HCT116 (cell line): ENCODE results near the gene OR2K2. TPM values are rescaled to one million over a fixed set of nuclear protein-coding genes. Genes with fewer than 3 reads are reported as not detected.

Experiments used
- ATAC-seq: fragments of 200-7000 bp; cut with Tn5 transposase; 2 replicates; pipeline ENCODE4 v1.9.1; 2020; ENCODE audit warnings: mild to moderate bottlenecking, moderate library complexity
- BruUV-seq: library from RNA; stranded (reverse); fragments of 400-500 nt; replicated peaks from 2 replicates; lab custom pipeline; 2021; lab: Mats Ljungman, UMichigan
- CTCF ChIA-PET: fragments of 300-600 bp; sonication (Branson Sonifier 250); formaldehyde crosslinking; loops from one replicate; lab custom pipeline; 2021; ENCODE audit warnings: antibody characterized with exemption; lab: Charles Lee
- POLR2A ChIA-PET: fragments of 300-600, 350-600 bp; sonication (Branson Sonifier 250); formaldehyde crosslinking; loops from one replicate; lab custom pipeline; 2021; ENCODE audit warnings: antibody characterized with exemption; lab: Charles Lee
- RAD21 ChIA-PET, 2 experiments: fragments of 300-600 bp; sonication (Branson Sonifier 250); formaldehyde crosslinking; loops; one replicate each; lab custom pipeline; 2023; ENCODE audit warnings: low total read pairs in 2 of 2; ENCODE audit not compliant: uncharacterized antibody in 2 of 2, unreplicated experiment in 2 of 2, low non-redundant PET in 1 of 2; lab: Charles Lee
- DNase-seq: peaks from one replicate; pipeline ENCODE4 v3.0.0-alpha.2; 2010; ENCODE audit warnings: low read depth, low spot score
- H2AFZ ChIP-seq: fragments of 200-600 bp; shearing (Covaris generic), sonication (generic); 2 replicates; pipeline ENCODE4 v1.6.1; 2017; ENCODE audit warnings: low read depth, mixed run types, mixed read lengths, antibody characterized with exemption, low read length; ENCODE audit not compliant: poor library complexity, severe bottlenecking
- H3K27ac ChIP-seq: 2 replicates; pipeline ENCODE4 v1.5.1; 2012; ENCODE audit warnings: low read depth, low read length
- H3K27me3 ChIP-seq: fragments of 200-600 bp; sonication (generic); 2 replicates; pipeline ENCODE4 v1.6.1; 2016; ENCODE audit warnings: mixed run types, low read length, mixed read lengths; ENCODE audit not compliant: insufficient read depth
- H3K36me3 ChIP-seq, 2 experiments: fragments of 200-500 bp in 1 of 2; fragments of 200-600 bp in 1 of 2; sonication (Bioruptor generic) in 1 of 2; sonication (generic) in 1 of 2; 2 replicates each; pipeline versions ENCODE4 v1.5.1 to v1.6.1; 2014 to 2016; ENCODE audit warnings: low read length in 2 of 2, inconsistent platforms in 1 of 2, mixed read lengths in 1 of 2, mixed run types in 1 of 2; ENCODE audit not compliant: insufficient read depth in 2 of 2, control insufficient read depth in 1 of 2
- H3K4me1 ChIP-seq, 2 experiments: fragments of 200-600 bp in 1 of 2; sonication (generic) in 1 of 2; 2 replicates each; pipeline versions ENCODE4 v1.5.1 to v1.6.1; 2012 to 2017; ENCODE audit warnings: low read length in 2 of 2, inconsistent platforms in 1 of 2, mild to moderate bottlenecking in 1 of 2, mixed read lengths in 1 of 2, mixed run types in 1 of 2, moderate library complexity in 1 of 2; ENCODE audit not compliant: insufficient read depth in 2 of 2, control insufficient read depth in 1 of 2
- H3K4me2 ChIP-seq: fragments of 200-600 bp; sonication (generic); 2 replicates; pipeline ENCODE4 v1.6.1; 2017; ENCODE audit warnings: mixed run types, low read length, mixed read lengths
- H3K4me3 ChIP-seq, 2 experiments: fragments of 200-600 bp in 1 of 2; sonication (generic) in 1 of 2; replicated peaks in 1 of 2; 2 replicates each; pipeline ENCODE4 v1.5.1; 2011 to 2016; ENCODE audit warnings: low read length in 2 of 2, control low read depth in 1 of 2, low read depth in 1 of 2, mild to moderate bottlenecking in 1 of 2, mixed read lengths in 1 of 2, mixed run types in 1 of 2
- H3K79me2 ChIP-seq: fragments of 200-600 bp; sonication (generic); 2 replicates; pipeline ENCODE4 v1.6.1; 2017; ENCODE audit warnings: mild to moderate bottlenecking, mixed run types, low read length, moderate library complexity, mixed read lengths; ENCODE audit not compliant: insufficient read depth
- H3K9ac ChIP-seq: fragments of 200-600 bp; sonication (generic); 2 replicates; pipeline ENCODE4 v1.6.1; 2016; ENCODE audit warnings: low read length, mixed read lengths
- H3K9me2 ChIP-seq: fragments of 200-600 bp; sonication (generic), shearing (Covaris generic); 2 replicates; pipeline ENCODE4 v1.6.1; 2017; ENCODE audit warnings: mixed run types, mild to moderate bottlenecking, moderate library complexity; ENCODE audit not compliant: insufficient read depth
- H3K9me3 ChIP-seq, 2 experiments: fragments of 200-500 bp in 1 of 2; fragments of 200-600 bp in 1 of 2; sonication (Bioruptor generic) in 1 of 2; sonication (generic) in 1 of 2; 2 replicates each; pipeline ENCODE4 v1.6.1; 2014 to 2017; ENCODE audit warnings: low read length in 2 of 2, mixed read lengths in 2 of 2, inconsistent platforms in 1 of 2, low read depth in 1 of 2, mild to moderate bottlenecking in 1 of 2, mixed run types in 1 of 2, moderate library complexity in 1 of 2; ENCODE audit not compliant: control insufficient read depth in 1 of 2, insufficient read depth in 1 of 2
- H4K20me1 ChIP-seq: fragments of 200-600 bp; sonication (generic), shearing (Covaris generic); 2 replicates; pipeline ENCODE4 v1.6.1; 2017; ENCODE audit warnings: mixed run types, mild to moderate bottlenecking, moderate library complexity; ENCODE audit not compliant: insufficient read depth
- CBX3 ChIP-seq: IDR thresholded peaks from 2 replicates; pipeline ENCODE4 v1.6.1; 2012; ENCODE audit warnings: low read depth
- CTCF ChIP-seq, 3 experiments: fragments of 200-600 bp in 1 of 3; sonication (generic) in 1 of 3; IDR thresholded peaks in 2 of 3; conservative IDR thresholded peaks in 1 of 3; 2 replicates each; pipeline ENCODE4 v1.5.1; 2012 to 2017; ENCODE audit warnings: low read depth in 2 of 3, low read length in 2 of 3, antibody characterized with exemption in 1 of 3, borderline replicate concordance in 1 of 3, control low read depth in 1 of 3, mild to moderate bottlenecking in 1 of 3, mixed read lengths in 1 of 3, mixed run types in 1 of 3, moderate library complexity in 1 of 3; ENCODE audit not compliant: insufficient read depth in 1 of 3
- EGR1 ChIP-seq: IDR thresholded peaks from 2 replicates; pipeline ENCODE4 v1.6.1; 2012; ENCODE audit warnings: low read depth
- ELF1 ChIP-seq: IDR thresholded peaks from 2 replicates; pipeline ENCODE4 v1.6.1; 2012; ENCODE audit warnings: low read depth, borderline replicate concordance
- EZH2phosphoT487 ChIP-seq: fragments of 200-600 bp; IDR thresholded peaks from 2 replicates; pipeline ENCODE4 v1.6.1; 2018; ENCODE audit warnings: antibody characterized with exemption, borderline replicate concordance
- FOSL1 ChIP-seq: IDR thresholded peaks from 2 replicates; pipeline ENCODE4 v1.6.1; 2012; ENCODE audit warnings: low read depth
- JUND ChIP-seq: IDR thresholded peaks from 2 replicates; pipeline ENCODE4 v1.6.1; 2012
- POLR2A ChIP-seq: IDR thresholded peaks from 2 replicates; pipeline ENCODE4 v1.7.0; 2011; ENCODE audit warnings: borderline replicate concordance; ENCODE audit not compliant: insufficient read depth, insufficient read length; ENCODE audit errors: extremely low read depth
- POLR2AphosphoS5 ChIP-seq: IDR thresholded peaks from 2 replicates; pipeline ENCODE4 v1.6.1; 2011; ENCODE audit warnings: mild to moderate bottlenecking, low read depth, low read length, moderate library complexity
- SP1 ChIP-seq: IDR thresholded peaks from 2 replicates; pipeline ENCODE4 v1.6.1; 2012; ENCODE audit warnings: low read depth
- SRF ChIP-seq: IDR thresholded peaks from 2 replicates; pipeline ENCODE4 v1.6.1; 2012; ENCODE audit warnings: low read depth
- TCF7L2 ChIP-seq: IDR thresholded peaks from 2 replicates; pipeline ENCODE4 v1.7.0; 2011; ENCODE audit warnings: borderline replicate concordance, inconsistent platforms; ENCODE audit not compliant: insufficient read depth, insufficient read length; ENCODE audit errors: extremely low read depth
- YY1 ChIP-seq: IDR thresholded peaks from 2 replicates; pipeline ENCODE4 v1.6.1; 2011; ENCODE audit warnings: low read length, low read depth, moderate library complexity, mild to moderate bottlenecking; ENCODE audit not compliant: insufficient replicate concordance; ENCODE audit errors: extremely low read depth
- ZBTB33 ChIP-seq: IDR thresholded peaks from 2 replicates; pipeline ENCODE4 v1.6.1; 2011; ENCODE audit warnings: mild to moderate bottlenecking, low read length, moderate library complexity; ENCODE audit not compliant: insufficient replicate concordance; ENCODE audit errors: extremely low read depth
- intact Hi-C: fragments of 100-400 bp; cut with micrococcal nuclease; formaldehyde crosslinking; loops from 2 replicates; pipeline ENCODE4 v1.10.0; 2022
- total RNA-seq: library from RNA; stranded (reverse); gene quantifications from one replicate; pipeline ENCODE4 v1.2.1, GENCODE V29; 2021; ENCODE audit not compliant: unreplicated experiment
- TF ChIP-seq, protein P1 (sequence below): IDR thresholded peaks from 2 replicates; pipeline ENCODE4 v1.6.1; 2012
- TF ChIP-seq, protein P2 (sequence below): IDR thresholded peaks from 2 replicates; pipeline ENCODE4 v1.6.1; 2012

Gene OR2K2
- total RNA-seq, 1 experiment from 2014 or later: not detected

GRCh38 chr9:111320631-111321030 is 9.4 kb downstream of the OR2K2 start:
- H3K36me3 ChIP-seq: no peaks in the 10 kb centered on the region
- ChIA-PET CTCF (no interaction called here), POLR2A (no interaction called here), RAD21 (no interaction called here)
- no peak overlapping the region for H3K9ac ChIP-seq
- ATAC-seq: no peak
- no peak overlapping the region for H3K4me2 ChIP-seq
- no peaks in the 10 kb centered on the region for H3K4me1 ChIP-seq
- no peaks in the 10 kb centered on the region for H3K27me3 ChIP-seq
- no peak overlapping the region for H3K27ac ChIP-seq
- no peak overlapping the region for H2AFZ ChIP-seq
- BruUV-seq: no TSS peak
- no peaks in the 10 kb centered on the region for H3K9me2 ChIP-seq
- no peak overlapping the region for H3K4me3 ChIP-seq
- H4K20me1 ChIP-seq: no peaks in the 10 kb centered on the region
- TF ChIP-seq YY1 (no peak), CTCF (IDR thresholded peaks at IDR 0.05 in 2 of 3, conservative IDR thresholded peaks at IDR 0.05 in 1 of 3; ENCODE audit: borderline replicate concordance in 1 of 3, insufficient read depth in 1 of 3, low read depth in 2 of 3, low read length in 2 of 3) (no peak), ELF1 (no peak)
- H3K79me2 ChIP-seq: no peaks in the 10 kb centered on the region
- H3K9me3 ChIP-seq: no peaks in the 10 kb centered on the region
- no peak for DNase-seq
- intact Hi-C loops: no loop called here

- CTCF ChIA-PET: no interaction called here
- no peaks in the 10 kb centered on the region for H3K9me2 ChIP-seq
- no peaks in the 10 kb centered on the region for H3K27me3 ChIP-seq
- H3K9ac ChIP-seq: no peak overlapping the region
- POLR2A ChIA-PET: no interaction called here
- DNase-seq (no peak), ATAC-seq (no peak)
- no peaks in the 10 kb centered on the region for H3K9me3 ChIP-seq
- no peak overlapping the region for H3K27ac ChIP-seq
- no peak overlapping the region for H2AFZ ChIP-seq
- no peaks in the 10 kb centered on the region for H3K79me2 ChIP-seq
- intact Hi-C loops: no loop called here
- TF ChIP-seq EZH2phosphoT487 (no peak), ZBTB33 (no peak), TCF7L2 (no peak), JUND (no peak), SP1 (no peak), POLR2A (no peak), ELF1 (no peak), YY1 (no peak), CBX3 (no peak), SRF (no peak), FOSL1 (no peak), EGR1 (no peak), POLR2AphosphoS5 (no peak)
- TF ChIP-seq, protein P1, sequence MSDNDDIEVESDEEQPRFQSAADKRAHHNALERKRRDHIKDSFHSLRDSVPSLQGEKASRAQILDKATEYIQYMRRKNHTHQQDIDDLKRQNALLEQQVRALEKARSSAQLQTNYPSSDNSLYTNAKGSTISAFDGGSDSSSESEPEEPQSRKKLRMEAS: no peak
- TF ChIP-seq, protein P2, sequence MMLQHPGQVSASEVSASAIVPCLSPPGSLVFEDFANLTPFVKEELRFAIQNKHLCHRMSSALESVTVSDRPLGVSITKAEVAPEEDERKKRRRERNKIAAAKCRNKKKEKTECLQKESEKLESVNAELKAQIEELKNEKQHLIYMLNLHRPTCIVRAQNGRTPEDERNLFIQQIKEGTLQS: no peak
- H3K4me3 ChIP-seq: no peak overlapping the region
- no peaks in the 10 kb centered on the region for H3K36me3 ChIP-seq
- RAD21 ChIA-PET: no interaction called here
- no TSS peak for BruUV-seq
- no peak overlapping the region for H3K4me2 ChIP-seq
- H3K4me1 ChIP-seq: no peaks in the 10 kb centered on the region
- no peaks in the 10 kb centered on the region for H4K20me1 ChIP-seq
These were observed 13.2 kb downstream of the OR2K2 start for GRCh38 chr9:111316796-111317195.
